ENCODE results near the gene ZNF132.
A peak's percentile ranks its signal among the peaks of the same experiment; 100 is the strongest.

ZNF132 gene

DNA sequence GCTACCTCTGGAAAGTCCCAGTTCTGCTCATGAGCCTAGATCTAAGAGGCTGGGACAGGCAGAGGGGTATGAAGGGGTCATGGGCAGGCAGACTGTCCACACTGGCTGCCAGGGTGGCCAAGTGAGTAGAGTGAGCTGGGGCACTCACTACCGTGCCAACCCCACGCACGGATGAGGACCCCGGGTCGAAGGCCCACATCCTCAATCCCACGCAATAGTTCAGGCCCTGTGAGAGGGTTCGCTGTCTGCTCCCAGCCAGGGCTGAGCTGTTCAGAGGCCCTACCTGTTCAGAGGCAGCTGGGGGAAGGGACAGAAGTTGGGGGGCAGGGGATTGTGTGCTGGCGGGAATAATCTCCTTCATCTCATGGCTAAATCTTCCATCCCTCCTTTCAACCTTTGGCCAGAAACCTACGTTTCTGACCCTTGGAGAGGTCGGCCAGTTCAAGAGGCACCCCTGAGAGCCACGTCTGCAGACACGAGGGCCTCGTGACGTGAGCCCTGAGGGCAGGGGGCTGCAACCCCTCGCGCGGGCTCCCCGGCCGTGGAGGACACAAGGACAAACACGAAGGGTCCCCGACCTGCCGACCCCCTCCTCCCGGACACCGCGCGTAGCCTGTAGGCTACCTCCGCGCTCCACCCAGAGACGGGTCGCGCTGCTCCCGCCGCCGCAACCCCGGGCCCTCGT lies 53.9 kb downstream of the ZNF132 start:
- peak; percentile 47 for DNase-seq

DNA sequence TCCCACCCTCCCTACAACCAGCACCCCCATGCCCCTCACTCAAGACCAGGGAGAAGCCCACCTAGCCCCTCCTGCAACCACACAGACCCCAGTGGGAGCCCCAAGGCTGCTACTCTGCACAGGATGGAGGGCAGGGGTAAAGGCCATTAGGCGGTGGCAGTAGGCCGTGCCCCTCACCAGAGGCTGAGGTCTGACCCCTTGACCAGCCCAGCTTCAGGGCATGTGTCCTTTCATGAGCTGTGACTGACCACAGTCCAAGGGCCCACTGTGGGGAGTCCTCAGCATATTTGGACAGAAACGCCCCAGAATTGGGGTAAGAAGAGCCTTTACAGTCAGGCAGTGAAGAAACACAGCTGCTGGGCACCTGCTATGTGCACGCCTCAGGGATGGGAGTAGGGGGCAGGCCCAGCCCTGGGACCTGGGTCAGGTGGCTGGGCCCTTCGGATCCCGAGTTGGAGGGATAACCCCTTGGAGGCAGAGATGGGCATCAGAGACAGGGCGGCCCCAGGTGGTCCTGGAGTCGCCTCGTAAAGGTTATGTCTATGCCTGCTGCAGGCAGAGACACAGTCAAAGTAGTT lies 54.6 kb downstream of the ZNF132 start:
- no peak for DNase-seq

GRCh38 chr19:58382997-58383603 lies 56.9 kb downstream of the ZNF132 start:
- DNase-seq: no peak
